HS-5 (cell line): Measurements from ENCODE around the gene DNAJB14.
"Not testable (repeated sequence)": the region's sequence is repeated elsewhere in the genome, so short reads cannot be mapped to it uniquely, and the experiment has no call there.

Experiments used
- DNase-seq: peaks from one replicate; pipeline ENCODE4 v3.0.0-alpha.2; 2012; ENCODE audit warnings: low read depth

The DNAJB14 gene

DNA sequence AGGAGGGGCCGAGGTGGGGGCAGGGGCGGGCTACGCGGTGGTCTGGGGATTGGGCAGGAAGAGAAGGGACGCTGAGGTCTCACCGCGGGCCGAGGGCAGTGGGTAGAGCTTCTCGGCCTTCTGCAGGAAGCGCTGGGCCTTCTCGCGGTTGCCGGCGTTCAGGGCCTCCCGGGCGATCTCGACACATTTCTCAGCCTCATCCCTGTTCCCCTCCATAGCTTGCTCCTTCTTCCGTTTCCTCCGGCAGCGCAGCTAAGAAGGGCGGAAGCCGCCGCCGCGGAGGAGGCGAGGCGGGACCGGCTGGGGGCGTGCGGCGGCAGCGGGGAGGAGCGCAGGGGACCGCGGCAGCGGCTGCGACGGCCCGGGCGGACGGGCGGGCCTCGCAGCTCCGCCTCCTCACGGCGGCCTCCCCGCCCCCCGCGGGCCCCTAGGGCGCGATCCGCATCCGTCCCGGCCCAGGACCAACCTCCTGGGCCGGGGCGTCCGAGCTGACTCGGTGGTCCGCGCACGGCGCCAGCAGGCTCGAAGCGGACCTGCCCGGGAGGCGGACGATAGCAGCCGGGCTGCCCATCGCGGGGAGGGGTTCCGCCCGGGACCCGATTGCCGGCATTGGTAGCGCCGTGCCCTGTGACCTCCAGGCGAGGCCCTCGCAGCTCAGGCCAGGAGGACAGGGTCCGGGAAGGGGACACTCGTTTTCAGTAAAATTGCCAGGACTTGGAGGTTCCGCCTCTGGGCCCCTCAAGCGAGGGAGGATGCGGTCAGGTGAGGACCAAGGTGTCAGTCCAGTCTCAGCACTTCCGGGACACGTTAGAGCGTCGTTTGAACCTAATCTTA, at the start of gene DNAJB14:
TSS of gene DNAJB14 (minus strand) at position 263 of the 834 bp plus-strand sequence. CDS start at position 216, 47 bp downstream.
- no peak for DNase-seq

DNA sequence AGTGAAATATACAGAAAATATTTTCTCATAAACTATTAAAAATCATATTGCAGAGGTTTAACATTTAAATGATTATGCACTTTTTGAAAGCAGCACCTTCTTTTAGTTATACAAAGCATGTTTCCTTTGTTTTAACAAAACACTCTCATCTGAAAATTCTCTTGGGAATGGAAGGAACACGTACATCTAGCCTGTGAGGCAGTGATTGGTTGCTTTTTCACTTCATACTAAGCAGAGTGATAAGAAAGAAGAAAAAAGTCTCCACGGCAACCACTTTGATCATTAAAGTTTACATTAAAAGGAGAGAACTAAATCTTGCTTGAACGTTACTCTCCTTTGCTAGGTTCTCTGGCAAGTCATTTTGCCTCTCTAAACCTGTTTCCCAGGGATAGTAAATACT, 45.3 kb upstream of the DNAJB14 start:
- DNase-seq, result no peak

DNA sequence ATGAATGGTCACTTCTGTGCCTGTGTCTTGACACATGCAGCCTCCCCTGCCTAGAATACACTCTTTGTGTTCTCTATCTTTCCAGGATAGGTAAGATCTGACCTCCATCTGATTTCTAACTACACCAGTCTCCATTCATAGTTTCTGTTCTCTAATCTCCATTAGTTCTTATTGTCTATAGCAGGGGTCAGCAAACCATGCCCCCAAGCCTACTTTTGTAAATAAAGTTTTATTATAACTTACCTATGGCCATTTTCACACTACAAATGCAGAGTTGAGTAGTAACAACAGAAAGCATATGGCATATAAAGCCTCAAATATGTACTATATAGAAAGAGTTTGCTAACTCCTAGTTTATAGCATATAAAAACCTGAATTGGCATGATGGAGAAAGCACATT, 41.3 kb upstream of the DNAJB14 start:
- DNase-seq, result no peak

DNA sequence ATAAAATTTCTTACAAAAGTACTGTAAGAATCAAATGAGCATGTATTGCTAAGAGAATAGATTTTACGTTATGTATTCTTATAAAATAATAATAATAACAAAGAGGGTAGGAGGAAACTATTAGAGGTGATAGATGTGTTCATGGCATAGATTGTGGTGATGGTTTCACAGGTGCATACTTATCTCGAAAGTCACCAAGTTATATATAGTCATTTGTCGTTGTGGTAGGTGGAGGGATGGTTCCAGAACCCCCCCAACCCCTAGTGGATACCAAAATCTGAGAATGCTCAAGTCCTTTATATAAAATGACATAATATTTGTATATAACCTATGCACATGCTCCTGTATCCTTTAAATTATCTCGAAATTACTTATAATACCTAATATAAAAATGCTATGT, 40.4 kb upstream of the DNAJB14 start:
- DNase-seq, result no peak

DNA sequence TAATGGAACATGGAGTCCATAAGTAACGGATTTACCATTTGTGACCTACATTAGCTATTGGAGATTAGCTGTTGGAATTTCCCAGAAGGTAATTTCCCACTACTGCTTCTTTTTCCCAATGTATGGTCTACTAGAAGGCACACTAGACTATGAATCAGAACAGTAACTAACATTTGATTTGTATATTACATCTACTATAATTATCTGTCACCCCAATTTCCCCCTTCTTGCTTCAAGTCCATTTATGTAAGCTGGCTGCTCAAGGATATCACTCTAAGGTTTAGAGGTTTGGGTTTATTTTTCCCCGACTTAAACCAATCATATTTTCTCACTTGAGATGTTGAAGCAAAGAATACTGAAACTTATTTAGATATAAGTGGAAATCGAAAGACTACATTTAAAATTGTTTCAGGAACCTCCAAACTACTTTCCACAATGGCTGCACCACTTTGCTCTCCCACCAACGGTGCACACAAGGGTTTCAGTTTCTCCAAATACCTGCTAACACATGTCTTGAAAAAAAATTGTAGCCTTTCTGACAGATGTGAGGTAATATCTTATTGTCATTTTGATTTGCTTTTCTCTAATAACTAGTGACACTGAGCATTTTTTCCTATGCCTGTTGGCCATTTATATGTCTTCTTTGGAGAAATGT, 37.0 kb upstream of the DNAJB14 start:
- no peak for DNase-seq

DNA sequence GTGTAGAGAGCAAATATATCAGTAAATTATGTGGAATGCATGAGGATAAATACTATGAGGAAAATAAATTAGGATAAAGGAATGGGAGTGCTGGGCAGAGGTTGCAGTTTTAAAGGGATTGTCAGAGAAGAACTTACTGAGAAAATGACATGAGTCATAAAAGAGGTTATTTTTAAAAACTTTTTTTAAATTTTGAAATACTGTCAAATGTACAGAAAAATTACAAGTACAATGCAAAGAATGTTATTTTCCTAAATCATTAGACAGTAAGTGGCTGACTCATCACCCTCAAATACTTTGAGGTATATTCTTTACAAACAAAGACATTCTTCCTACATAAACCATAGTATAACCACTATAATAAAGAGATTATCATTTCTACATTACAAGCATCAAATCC, 33.5 kb upstream of the DNAJB14 start:
- DNase-seq, result peak; percentile 67

DNA sequence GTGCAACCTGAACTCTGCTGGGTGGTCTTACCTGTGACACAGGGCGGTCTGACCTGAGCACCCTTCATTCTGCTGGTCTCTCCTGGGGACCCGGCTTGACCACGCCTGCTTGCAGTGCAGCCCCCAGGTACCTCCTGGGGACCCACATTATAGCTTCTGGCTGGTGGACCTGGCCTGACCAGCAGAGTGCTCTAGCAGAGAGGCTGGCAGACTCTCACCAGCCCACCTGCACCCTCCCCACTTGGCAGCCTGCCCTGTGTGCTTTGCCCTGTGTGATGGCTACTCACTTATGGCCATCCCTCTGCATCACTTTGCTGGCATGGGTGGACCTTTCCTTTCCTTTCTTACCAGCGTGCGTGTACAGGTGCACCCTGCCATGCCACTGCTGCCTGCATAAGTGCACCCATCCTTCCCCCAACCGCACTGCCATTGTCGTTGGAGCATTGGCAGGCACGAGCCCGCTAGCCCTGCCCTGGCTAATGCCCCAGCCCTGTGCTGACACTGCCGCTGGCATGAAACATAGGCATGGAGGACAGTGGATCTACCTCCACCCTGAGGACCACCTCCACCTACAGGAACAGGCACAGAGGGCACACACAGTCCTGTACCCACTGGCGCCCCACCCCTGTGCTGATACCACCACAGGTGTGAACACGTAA, 25.2 kb upstream of the DNAJB14 start:
- no peak for DNase-seq

DNA sequence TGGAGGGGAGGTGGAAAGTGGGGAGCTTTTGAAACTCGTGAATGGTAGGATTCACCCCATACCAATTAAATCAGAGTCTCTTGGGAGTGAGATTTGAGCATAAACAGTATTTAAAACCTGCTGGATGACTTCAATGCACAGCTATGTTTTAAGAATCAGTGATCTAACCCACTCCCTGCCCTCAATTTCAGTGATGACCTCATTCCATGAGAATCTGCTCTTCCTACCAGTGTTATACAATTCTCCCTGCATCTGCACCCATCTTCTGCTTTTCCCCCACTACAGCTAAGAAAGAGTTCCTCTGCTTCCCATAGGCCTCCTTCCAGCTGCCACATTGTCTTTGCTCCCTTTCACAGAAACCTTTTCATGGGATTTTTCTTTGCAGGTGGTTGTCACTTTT, 21.9 kb upstream of the DNAJB14 start:
- DNase-seq, result peak; percentile 78

DNA sequence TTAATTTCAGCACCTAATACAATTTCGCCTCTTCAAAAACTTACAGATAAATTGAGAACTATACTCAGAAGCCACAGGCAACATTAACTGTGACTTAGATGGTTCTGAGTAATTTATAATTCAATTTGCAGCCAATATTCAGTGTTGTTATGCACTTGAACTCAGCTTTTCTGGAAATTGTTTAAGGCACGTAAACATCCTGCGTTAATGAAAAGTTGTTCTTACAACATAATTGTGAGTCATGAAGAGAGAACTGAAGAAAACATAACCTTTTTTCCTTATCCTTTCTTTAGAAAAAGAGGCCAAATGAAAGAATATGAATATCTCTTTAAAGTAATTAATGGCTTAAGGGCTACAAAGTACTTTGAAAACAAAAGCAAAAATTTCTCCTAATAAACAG, 20.3 kb upstream of the DNAJB14 start:
- no peak for DNase-seq

DNA sequence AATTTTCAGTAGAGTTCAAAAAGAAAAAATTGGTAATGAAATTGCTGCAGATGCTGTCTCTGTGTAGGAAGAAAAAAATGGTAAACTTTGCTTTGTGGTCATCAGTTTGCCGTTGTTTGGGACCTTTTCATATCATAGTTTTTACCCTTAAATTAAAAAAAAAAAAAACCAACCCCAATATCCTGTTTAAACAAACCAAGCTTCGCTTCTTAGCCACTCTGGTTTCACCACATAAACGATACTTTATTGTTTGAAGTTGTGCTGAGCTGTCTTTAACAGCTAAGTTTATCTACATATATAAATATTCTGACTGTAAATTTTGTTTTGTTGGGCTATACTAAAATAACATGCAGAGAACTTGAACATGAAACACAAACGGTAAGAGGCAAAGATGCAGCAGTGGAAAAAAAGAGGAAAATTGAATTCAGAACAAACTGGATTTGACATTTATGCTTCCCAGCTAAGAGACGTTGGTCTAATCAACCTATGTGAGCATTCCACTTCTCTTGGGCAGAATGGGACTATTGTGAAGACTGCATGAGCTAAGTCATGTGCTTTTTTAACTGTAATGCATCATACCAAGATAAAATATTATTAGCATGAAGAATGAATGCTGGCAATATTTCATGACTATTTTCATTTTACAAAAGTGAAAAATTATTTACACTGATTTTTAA, 19.4 kb upstream of the DNAJB14 start:
- DNase-seq, result no peak

DNA sequence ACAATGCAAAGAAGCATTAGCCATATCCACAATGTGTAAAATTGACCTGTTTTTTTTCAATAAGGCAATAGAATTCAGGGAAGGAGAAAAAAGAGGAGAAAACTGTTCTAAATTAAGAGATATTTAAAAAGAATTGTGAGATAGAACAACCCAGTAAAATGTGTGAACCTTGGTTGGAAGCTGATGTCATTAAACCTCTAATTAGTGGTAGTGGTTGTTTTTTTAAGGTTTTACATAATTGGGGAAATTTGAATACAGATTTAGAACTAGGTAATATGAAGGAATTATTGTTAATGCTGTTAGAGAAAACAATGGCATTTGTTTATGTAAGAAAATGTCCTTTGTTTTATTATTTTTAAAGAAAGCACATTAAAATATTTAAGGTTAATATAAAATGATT, 18.8 kb upstream of the DNAJB14 start:
- DNase-seq, result no peak

DNA sequence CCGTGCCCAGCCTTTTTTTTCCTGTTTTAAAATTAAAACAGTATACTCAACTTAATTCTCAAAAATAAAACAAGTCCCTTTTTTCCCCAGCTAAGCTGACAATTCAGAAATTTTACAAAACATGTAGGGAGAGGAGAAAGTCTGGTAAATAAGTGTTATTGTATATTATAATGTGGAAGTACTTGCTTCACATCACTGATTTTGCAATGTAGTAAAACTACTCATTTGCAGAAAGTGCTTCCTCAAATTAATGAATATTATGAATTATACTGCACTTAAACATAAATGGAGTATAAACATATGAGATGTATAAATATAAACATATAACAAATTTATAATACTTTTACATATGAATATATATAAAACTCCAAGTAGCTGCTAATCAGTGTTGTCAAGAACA, 15.3 kb upstream of the DNAJB14 start:
- DNase-seq, result no peak

DNA sequence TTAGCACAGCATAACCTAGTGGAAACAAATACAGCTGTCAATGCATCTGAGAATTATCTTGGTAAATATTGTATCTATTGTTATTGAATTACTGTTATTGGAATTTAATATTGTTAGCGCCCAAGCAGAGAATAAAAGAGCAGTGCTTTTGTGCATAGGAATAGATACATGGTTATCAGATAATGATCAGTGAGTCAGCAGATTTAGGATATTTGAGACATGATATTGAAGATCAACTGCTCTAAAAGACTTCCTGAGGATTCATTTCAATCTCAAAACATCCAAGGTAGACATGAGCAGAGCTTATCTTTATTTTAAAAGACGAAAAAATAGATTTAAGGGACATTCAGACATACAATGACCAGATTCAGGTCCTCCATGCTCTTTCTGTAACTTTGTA, 14.2 kb upstream of the DNAJB14 start:
- DNase-seq, result no peak

DNA sequence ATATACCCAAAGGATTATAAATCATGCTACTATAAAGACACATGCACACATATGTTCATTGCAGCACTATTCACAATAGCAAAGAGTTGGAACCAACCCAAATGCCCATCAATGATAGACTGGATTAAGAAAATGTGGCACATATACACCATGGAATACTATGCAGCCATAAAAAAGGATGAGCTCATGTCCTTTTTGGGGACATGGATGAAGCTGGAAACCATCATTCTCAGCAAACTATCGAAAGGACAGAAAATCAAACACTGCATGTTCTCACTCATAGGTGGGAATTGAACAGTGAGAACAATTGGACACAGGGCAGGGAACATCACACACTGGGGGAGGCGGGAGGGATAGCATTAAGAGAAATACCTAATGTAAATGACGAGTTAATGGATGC, 11.8 kb upstream of the DNAJB14 start:
- not testable (repeated sequence) for DNase-seq

DNA sequence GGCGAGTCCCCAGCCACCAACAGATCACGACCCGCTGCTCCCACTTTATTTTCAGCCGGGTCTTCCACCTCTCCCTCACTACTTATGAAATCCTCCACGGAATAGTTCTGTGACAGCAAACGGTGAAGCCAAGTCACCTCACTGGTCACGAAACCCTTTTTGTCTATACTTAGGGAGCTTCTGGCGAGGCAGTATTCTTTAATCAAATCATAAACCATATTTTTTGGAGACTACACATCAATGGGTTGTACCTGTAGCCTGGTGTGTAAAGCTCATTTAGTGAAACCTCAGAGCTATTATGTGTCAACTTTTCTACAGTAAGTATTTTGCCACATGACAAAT, 4.5 kb upstream of the DNAJB14 start:
- no peak for DNase-seq

DNA sequence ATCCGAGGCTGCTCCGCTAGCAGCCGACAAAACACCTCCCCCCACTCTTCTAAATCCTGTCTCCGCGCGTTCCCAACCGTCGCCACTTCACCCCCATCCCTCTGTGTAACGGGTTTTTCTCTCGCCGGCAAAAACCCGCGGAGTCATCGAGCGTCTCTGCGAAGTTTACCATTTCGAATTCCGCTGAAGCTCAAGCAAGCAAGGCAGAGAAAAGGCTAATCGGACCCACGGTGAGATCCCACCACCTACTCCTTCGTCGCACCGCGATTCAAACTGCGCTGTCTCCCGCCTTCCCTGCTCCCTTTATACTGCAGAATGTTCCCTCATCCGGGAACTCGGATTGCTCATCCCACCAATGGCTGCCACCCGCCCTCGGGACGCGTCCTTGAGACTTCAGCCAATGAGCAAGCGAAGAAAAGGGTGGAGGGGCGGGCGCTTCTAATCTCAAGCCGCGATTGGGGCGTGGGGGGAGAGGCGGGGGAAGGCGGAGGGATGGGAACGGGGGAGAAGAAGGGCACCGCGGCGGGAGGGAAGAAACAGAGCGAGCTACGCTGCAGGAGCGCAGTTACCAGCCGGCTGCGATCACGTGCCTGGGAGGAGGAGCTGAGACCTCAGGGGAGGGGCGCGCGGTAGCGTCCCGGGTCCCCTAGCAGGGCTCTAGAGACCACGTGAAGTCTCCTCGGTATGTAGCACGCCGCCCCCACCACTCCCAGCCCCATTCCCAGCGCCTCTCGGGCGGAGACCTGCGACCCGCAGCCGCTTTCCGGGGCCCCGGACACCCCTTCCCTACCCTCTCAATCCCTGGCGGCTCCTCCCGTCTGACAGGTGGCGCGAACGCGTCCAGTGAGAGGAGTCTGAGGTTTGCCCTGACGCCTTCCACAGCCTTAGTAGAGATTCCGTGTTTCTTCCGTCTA, 3.8 kb upstream of the DNAJB14 start, which contains the start of gene H2AZ1:
TSS of gene H2AZ1 (minus strand) at position 277 of the 914 bp plus-strand sequence. CDS start at position 172, 105 bp downstream.
- peak; percentile 93 for DNase-seq

DNA sequence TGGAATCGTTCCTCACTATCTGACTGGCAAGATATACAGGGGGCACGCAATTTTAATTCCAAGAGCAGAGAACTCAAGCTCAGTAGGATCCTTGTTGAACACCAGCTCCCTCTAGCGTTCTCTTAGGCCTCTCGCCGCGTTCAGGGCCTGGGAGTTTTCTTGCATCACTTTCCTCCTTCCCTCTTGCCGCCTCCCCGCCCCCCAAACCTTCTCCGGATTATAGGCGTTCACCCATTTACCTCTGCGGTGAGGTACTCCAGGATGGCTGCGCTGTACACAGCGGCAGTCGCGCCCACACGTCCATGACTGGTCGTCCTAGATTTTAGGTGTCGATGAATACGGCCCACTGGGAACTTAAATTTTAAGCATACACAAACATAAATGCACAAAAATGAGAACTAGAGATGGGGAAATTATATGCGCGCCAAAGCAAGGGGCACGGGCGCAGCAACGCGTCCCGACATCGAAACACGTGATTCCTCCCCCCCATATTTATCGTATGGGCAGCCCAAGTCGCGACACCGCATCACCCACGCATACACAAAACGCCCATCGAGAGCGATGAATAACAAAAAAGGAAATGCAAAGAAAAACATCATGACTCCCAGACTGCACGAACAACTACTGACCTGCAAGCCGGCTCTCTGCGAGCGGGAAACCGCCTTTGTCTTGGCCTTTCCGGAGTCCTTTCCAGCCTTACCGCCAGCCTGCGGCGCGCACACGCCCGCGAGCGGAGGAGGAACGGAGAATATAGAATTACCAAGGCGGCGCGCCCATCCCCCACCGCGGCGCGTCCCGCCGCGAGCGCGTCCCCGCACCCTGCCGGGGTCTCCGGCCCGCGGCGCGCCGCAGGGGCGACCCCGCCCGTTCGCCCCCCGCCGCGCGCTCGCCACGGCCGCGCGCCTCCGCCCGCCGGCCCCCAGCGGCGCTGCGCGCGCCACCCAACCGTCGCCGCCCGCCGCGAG, 2.9 kb upstream of the DNAJB14 start:
- peak; percentile 86 for DNase-seq

DNA sequence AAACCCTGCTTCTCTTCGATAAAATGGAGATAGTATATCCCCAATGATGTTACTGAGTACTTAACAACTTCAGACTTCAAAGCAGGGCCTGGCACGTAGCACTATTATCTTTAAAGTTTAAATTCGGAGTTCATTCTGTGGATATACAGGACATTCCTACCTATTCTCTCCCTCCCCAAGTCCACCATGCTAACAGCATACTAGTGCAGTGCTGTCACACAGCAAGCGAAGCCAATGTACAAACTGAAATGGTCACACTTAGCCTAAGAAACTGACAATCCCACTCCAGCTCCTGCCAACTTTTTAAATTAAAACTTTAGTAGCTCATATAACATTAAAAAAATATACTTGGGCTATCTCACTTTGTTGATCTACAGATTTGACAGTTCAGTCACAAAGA, 1.2 kb upstream of the DNAJB14 start:
- no peak for DNase-seq

DNA sequence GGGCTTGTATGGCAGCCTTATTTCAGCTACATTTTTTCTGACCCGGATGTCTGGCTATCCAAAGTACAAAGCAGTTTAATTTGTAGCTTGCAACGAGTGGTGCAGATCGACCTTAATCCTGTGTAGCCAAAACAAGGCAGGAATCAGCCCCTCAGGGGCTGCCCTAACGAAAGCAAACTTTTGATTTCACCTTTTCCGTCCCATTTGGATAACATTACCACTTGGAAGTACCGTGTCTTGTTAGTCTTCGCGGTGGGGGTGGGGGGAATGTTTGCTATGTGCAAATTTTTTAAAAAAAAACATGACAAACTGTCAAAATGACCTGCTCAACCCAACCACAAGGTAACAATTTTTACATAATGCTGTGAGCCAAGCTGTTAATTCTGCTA, 766 bp upstream of the DNAJB14 start:
- no peak for DNase-seq

DNA sequence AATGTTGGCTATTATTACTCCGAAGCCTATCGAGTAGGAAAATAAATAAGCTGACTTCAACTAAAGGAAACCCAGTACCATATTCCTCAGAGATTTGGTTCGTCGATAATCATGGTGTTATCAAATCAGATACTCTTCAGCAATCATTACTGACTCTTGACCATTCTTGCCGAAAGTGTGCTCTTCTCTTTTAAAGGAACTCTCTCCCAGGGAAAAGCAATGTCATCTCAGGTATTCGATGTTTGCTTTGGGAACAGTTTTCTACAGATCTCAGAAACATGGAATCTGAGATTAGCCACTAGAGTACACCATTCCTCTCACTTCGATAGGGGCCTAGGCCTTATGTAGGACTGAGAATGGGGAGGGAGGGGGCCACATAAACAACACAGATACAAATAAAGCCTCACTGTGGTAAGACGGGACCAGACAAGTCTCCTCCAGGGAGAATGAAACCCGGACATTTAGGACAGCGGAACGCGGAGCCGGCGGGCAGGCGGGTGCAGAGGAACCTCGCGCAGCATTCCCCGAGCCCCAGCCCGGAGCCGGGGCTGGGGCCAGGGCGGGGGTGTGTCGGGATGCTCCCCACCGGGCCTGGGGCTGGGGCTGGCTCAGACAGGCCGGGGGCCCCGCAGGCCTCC, 581 bp downstream of the DNAJB14 start:
- DNase-seq, result no peak
